Measurements from ENCODE around the gene ALDH3A2.

Gene ALDH3A2

GRCh38 chr17:19654896-19655295 is 6.3 kb downstream of the ALDH3A2 start:
- H3K4me3 ChIP-seq (ENCODE audit: control insufficient read depth, low read depth, low read length) = no peak overlapping the region
- TF ChIP-seq CTCF (IDR thresholded peaks at IDR 0.05; ENCODE audit: control insufficient read depth, insufficient read depth, low read depth, low read length, missing control alignments) = no peak
- no peak for DNase-seq (ENCODE audit: low read depth)

- TF ChIP-seq CTCF (IDR thresholded peaks at IDR 0.05; ENCODE audit: control insufficient read depth, insufficient read depth, low read depth, low read length, missing control alignments) = no peak
- H3K4me3 ChIP-seq (ENCODE audit: control insufficient read depth, low read depth, low read length) = no peak overlapping the region
- DNase-seq (ENCODE audit: low read depth) = no peak
Measured at GRCh38 chr17:19656336-19656735, 7.8 kb downstream of the ALDH3A2 start.

GRCh38 chr17:19656851-19657581 is 8.5 kb downstream of the ALDH3A2 start:
- no peak for DNase-seq (ENCODE audit: low read depth)
- no peak for TF ChIP-seq CTCF (IDR thresholded peaks at IDR 0.05; ENCODE audit: control insufficient read depth, insufficient read depth, low read depth, low read length, missing control alignments)
- no peak overlapping the region for H3K4me3 ChIP-seq (ENCODE audit: control insufficient read depth, low read depth, low read length)

- no peak for DNase-seq (ENCODE audit: low read depth)
- no peak for TF ChIP-seq CTCF (IDR thresholded peaks at IDR 0.05; ENCODE audit: control insufficient read depth, insufficient read depth, low read depth, low read length, missing control alignments)
- no peak overlapping the region for H3K4me3 ChIP-seq (ENCODE audit: control insufficient read depth, low read depth, low read length)
Measured at GRCh38 chr17:19659366-19660177, 11.0 kb downstream of the ALDH3A2 start.

- H3K4me3 ChIP-seq (ENCODE audit: control insufficient read depth, low read depth, low read length) = no peak overlapping the region
- no peak for TF ChIP-seq CTCF (IDR thresholded peaks at IDR 0.05; ENCODE audit: control insufficient read depth, insufficient read depth, low read depth, low read length, missing control alignments)
- no peak for DNase-seq (ENCODE audit: low read depth)
Measured at GRCh38 chr17:19660219-19660870, 11.8 kb downstream of the ALDH3A2 start.

GRCh38 chr17:19661121-19661520 is 12.6 kb downstream of the ALDH3A2 start:
- H3K4me3 ChIP-seq (ENCODE audit: control insufficient read depth, low read depth, low read length) = no peak overlapping the region
- DNase-seq (ENCODE audit: low read depth) = no peak
- TF ChIP-seq CTCF (IDR thresholded peaks at IDR 0.05; ENCODE audit: control insufficient read depth, insufficient read depth, low read depth, low read length, missing control alignments) = no peak
